GM23338 (cell line): ENCODE measurements around the gene INPP5A.
A peak's percentile ranks its signal among the peaks of the same experiment; 100 is the strongest.

ENCODE experiments used
- CREB1 ChIP-seq: fragments of 250-450 bp; sonication (Bioruptor Pico); IDR thresholded peaks from 2 replicates; pipeline ENCODE4 v1.5.0; 2020; ENCODE audit warnings: low read depth, mild to moderate bottlenecking, moderate library complexity
- EZH2 ChIP-seq: fragments of 200-600 bp; sonication (generic); IDR thresholded peaks from one replicate; pipeline ENCODE4 v1.8.0; 2017; ENCODE audit warnings: antibody characterized with exemption, mild to moderate bottlenecking, low read depth; ENCODE audit not compliant: unreplicated experiment
- EZH2phosphoT487 ChIP-seq: fragments of 200-600 bp; sonication (generic); IDR thresholded peaks from one replicate; pipeline ENCODE4 v1.8.1; 2018; ENCODE audit warnings: antibody characterized with exemption; ENCODE audit not compliant: unreplicated experiment
- JUNB ChIP-seq: IDR thresholded peaks from one replicate; pipeline ENCODE4 v1.6.1; 2016; ENCODE audit warnings: antibody characterized with exemption; ENCODE audit not compliant: unreplicated experiment
- POLR2AphosphoS5 ChIP-seq: IDR thresholded peaks from 2 replicates; pipeline ENCODE4 v1.6.1; 2016; ENCODE audit warnings: antibody characterized with exemption, low read depth
- STAT1 ChIP-seq: IDR thresholded peaks from one replicate; pipeline ENCODE4 v1.6.1; 2016; ENCODE audit warnings: antibody characterized with exemption; ENCODE audit not compliant: unreplicated experiment
- ZNF114 ChIP-seq: fragments of 250-450 bp; sonication (Bioruptor Pico); IDR thresholded peaks from 2 replicates; pipeline ENCODE4 v1.5.0; 2020; ENCODE audit warnings: mild to moderate bottlenecking, moderate library complexity
- ZNF331 ChIP-seq: fragments of 250-450 bp; sonication (Bioruptor Pico); IDR thresholded peaks from 2 replicates; pipeline ENCODE4 v1.5.0; 2020; ENCODE audit warnings: low read depth, mild to moderate bottlenecking, moderate library complexity
- TF ChIP-seq, protein P1 (sequence below), 2 experiments: fragments of 200-600 bp in 1 of 2; sonication (generic) in 1 of 2; conservative IDR thresholded peaks; 2 replicates each; pipeline versions ENCODE4 v1.5.1 to v1.6.1; 2016 to 2017; ENCODE audit warnings: antibody characterized with exemption in 2 of 2, low read depth in 2 of 2, mild to moderate bottlenecking in 2 of 2, moderate library complexity in 1 of 2
- TF ChIP-seq, protein P2 (sequence below): IDR thresholded peaks from one replicate; pipeline ENCODE4 v1.6.1; 2018; ENCODE audit warnings: antibody characterized with exemption; ENCODE audit not compliant: unreplicated experiment
- TF ChIP-seq, protein P3 (sequence below): IDR thresholded peaks from 2 replicates; pipeline ENCODE4 v1.6.1; 2016; ENCODE audit warnings: antibody characterized with exemption

DNA sequence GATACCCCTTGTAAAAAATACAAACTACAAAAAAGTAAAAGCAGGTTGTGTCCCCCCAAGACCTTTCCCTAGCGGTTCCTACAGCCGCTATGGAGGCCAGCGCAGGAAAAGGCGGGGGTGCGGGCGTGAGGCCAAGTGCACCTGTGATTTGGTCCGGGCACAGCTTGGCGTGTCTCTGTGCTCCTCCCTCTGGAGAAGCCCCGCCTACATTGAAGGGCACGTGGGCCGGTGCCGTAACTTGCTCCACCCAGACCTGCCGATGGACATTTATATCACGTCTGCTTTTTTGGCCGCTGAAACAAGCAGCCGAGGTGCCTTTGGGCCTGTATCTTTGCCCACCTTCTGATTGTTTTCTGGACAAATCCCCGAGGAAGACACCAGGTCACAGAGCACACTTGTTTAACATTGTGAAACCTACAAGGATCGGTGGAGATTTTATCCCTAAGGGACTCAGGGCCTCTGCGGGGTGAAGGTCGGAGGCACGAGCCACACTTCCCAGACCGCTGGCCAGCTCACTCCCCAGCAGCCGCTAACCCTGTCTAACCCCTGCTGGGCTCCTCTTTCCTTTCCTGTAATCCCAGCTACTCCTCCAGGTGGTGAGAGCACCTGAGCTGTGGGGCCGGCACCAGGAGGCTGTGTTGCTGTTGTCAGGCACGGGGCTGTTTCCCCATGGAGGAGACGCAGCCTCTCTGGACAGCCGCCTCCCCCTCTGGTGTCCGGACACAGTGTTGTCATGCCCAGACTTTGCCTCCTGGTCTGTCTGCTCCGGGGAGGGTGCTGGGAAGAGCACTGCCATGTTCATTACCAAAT, 18.8 kb upstream of the INPP5A start:
- TF ChIP-seq JUNB (no peak), POLR2AphosphoS5 (peak; percentile 51), EZH2 (no peak), CREB1 (CRISPR knock-in tag) (0 out of 2 replicates have a peak, but pooled peaks have one; percentile 4), EZH2phosphoT487 (no peak), ZNF114 (CRISPR knock-in tag) (no peak), STAT1 (no peak), ZNF331 (no peak)
- TF ChIP-seq, protein P1, sequence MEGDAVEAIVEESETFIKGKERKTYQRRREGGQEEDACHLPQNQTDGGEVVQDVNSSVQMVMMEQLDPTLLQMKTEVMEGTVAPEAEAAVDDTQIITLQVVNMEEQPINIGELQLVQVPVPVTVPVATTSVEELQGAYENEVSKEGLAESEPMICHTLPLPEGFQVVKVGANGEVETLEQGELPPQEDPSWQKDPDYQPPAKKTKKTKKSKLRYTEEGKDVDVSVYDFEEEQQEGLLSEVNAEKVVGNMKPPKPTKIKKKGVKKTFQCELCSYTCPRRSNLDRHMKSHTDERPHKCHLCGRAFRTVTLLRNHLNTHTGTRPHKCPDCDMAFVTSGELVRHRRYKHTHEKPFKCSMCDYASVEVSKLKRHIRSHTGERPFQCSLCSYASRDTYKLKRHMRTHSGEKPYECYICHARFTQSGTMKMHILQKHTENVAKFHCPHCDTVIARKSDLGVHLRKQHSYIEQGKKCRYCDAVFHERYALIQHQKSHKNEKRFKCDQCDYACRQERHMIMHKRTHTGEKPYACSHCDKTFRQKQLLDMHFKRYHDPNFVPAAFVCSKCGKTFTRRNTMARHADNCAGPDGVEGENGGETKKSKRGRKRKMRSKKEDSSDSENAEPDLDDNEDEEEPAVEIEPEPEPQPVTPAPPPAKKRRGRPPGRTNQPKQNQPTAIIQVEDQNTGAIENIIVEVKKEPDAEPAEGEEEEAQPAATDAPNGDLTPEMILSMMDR (conservative IDR thresholded peaks at IDR 0.05; ENCODE audit: low read depth in 2 of 2) = no peak
- TF ChIP-seq, protein P2, sequence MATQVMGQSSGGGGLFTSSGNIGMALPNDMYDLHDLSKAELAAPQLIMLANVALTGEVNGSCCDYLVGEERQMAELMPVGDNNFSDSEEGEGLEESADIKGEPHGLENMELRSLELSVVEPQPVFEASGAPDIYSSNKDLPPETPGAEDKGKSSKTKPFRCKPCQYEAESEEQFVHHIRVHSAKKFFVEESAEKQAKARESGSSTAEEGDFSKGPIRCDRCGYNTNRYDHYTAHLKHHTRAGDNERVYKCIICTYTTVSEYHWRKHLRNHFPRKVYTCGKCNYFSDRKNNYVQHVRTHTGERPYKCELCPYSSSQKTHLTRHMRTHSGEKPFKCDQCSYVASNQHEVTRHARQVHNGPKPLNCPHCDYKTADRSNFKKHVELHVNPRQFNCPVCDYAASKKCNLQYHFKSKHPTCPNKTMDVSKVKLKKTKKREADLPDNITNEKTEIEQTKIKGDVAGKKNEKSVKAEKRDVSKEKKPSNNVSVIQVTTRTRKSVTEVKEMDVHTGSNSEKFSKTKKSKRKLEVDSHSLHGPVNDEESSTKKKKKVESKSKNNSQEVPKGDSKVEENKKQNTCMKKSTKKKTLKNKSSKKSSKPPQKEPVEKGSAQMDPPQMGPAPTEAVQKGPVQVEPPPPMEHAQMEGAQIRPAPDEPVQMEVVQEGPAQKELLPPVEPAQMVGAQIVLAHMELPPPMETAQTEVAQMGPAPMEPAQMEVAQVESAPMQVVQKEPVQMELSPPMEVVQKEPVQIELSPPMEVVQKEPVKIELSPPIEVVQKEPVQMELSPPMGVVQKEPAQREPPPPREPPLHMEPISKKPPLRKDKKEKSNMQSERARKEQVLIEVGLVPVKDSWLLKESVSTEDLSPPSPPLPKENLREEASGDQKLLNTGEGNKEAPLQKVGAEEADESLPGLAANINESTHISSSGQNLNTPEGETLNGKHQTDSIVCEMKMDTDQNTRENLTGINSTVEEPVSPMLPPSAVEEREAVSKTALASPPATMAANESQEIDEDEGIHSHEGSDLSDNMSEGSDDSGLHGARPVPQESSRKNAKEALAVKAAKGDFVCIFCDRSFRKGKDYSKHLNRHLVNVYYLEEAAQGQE = no peak
- TF ChIP-seq, protein P3, sequence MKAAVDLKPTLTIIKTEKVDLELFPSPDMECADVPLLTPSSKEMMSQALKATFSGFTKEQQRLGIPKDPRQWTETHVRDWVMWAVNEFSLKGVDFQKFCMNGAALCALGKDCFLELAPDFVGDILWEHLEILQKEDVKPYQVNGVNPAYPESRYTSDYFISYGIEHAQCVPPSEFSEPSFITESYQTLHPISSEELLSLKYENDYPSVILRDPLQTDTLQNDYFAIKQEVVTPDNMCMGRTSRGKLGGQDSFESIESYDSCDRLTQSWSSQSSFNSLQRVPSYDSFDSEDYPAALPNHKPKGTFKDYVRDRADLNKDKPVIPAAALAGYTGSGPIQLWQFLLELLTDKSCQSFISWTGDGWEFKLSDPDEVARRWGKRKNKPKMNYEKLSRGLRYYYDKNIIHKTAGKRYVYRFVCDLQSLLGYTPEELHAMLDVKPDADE = no peak
